Stomach (tissue), 4 donors: Measurements from ENCODE around the gene RNF115.

Experiments
- CTCF ChIP-seq, 7 experiments: fragments of 450-650 bp in 4 of 7; fragments of 200-600 bp in 3 of 7; sonication (generic) in 3 of 7; IDR thresholded peaks; one replicate each; pipeline ENCODE4 v1.5.1; 2016 to 2019; ENCODE audit warnings: antibody characterized with exemption in 7 of 7, control low read depth in 2 of 7, mild to moderate bottlenecking in 1 of 7
- POLR2AphosphoS5 ChIP-seq, 3 donors: sonication (generic); formaldehyde crosslinking; IDR thresholded peaks; one replicate each; pipeline ENCODE4 v1.6.1; 2016; ENCODE audit warnings: antibody characterized with exemption in 3 of 3

- TF ChIP-seq CTCF (IDR thresholded peaks at IDR 0.05) (no peak), POLR2AphosphoS5 (IDR thresholded peaks at IDR 0.05) (no peak)
Observed at GRCh38 chr1:145868232-145868631, 44.3 kb upstream of the RNF115 start.
